Measurements from ENCODE around the gene VWA1.

DNA sequence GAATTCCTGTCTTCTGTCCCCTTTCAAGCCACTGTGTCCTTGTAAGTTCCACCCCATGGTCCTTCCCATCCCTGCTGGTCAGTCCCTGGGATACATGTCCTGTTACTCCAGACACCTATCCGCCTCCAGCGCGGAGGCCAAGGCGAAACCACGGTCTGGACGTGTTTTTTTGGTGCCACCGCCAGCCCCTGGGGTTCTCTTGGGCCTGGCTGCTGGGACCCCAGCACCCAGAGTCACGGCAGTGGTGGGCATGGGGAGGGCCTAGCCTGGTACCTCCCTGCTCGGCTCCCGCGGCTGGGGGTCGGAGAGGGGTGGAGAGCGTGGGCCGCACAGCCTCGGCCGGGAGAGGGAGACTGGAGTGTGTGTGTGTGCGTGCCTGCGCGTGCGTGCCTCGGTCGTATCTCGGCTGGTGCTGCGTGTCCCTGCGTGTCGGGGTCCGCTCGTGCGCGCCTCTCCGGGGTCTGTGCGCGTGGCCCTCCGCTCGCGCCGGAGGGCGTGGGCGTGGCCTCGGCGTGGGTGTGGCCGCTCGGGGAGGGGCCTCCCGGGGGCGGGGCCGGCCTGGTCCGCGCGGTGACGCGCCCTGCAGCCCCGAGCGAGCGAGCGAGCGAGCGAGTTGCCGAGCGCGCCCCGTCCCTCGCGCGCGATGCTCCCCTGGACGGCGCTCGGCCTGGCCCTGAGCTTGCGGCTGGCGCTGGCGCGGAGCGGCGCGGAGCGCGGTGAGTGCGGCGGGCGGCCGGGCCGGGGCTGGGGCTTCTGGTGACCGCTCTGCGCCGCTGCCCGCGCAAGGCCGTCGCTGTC is at the start of gene VWA1:
- TF ChIP-seq, protein P1, sequence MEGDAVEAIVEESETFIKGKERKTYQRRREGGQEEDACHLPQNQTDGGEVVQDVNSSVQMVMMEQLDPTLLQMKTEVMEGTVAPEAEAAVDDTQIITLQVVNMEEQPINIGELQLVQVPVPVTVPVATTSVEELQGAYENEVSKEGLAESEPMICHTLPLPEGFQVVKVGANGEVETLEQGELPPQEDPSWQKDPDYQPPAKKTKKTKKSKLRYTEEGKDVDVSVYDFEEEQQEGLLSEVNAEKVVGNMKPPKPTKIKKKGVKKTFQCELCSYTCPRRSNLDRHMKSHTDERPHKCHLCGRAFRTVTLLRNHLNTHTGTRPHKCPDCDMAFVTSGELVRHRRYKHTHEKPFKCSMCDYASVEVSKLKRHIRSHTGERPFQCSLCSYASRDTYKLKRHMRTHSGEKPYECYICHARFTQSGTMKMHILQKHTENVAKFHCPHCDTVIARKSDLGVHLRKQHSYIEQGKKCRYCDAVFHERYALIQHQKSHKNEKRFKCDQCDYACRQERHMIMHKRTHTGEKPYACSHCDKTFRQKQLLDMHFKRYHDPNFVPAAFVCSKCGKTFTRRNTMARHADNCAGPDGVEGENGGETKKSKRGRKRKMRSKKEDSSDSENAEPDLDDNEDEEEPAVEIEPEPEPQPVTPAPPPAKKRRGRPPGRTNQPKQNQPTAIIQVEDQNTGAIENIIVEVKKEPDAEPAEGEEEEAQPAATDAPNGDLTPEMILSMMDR (IDR thresholded peaks at IDR 0.05): no peak
- TF ChIP-seq POLR2AphosphoS5 (IDR thresholded peaks at IDR 0.05; ENCODE audit: low read depth, low read length): no peak
- TF ChIP-seq, protein P2, sequence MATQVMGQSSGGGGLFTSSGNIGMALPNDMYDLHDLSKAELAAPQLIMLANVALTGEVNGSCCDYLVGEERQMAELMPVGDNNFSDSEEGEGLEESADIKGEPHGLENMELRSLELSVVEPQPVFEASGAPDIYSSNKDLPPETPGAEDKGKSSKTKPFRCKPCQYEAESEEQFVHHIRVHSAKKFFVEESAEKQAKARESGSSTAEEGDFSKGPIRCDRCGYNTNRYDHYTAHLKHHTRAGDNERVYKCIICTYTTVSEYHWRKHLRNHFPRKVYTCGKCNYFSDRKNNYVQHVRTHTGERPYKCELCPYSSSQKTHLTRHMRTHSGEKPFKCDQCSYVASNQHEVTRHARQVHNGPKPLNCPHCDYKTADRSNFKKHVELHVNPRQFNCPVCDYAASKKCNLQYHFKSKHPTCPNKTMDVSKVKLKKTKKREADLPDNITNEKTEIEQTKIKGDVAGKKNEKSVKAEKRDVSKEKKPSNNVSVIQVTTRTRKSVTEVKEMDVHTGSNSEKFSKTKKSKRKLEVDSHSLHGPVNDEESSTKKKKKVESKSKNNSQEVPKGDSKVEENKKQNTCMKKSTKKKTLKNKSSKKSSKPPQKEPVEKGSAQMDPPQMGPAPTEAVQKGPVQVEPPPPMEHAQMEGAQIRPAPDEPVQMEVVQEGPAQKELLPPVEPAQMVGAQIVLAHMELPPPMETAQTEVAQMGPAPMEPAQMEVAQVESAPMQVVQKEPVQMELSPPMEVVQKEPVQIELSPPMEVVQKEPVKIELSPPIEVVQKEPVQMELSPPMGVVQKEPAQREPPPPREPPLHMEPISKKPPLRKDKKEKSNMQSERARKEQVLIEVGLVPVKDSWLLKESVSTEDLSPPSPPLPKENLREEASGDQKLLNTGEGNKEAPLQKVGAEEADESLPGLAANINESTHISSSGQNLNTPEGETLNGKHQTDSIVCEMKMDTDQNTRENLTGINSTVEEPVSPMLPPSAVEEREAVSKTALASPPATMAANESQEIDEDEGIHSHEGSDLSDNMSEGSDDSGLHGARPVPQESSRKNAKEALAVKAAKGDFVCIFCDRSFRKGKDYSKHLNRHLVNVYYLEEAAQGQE (IDR thresholded peaks at IDR 0.05; ENCODE audit: insufficient read depth in 1 of 2, low read depth in 2 of 2, low read length in 1 of 2): 0 out of 4 replicates have a peak, but pooled peaks of 1 of the 2 experiments have one; percentile 40
- TF ChIP-seq TCF7L2 (IDR thresholded peaks at IDR 0.05; ENCODE audit: low read depth, low read length): no peak
- TF ChIP-seq SIN3A (IDR thresholded peaks at IDR 0.05; ENCODE audit: borderline replicate concordance, insufficient read depth, low read depth, low read length): peak; percentile 70; the same call in 1 of the 2 replicates
